NCI-H2107 treated with DMSO at 0.1 percent for 48 hours (cell line): ENCODE measurements around the gene UBB.

Experiments
- DNase-seq: peaks from one replicate; lab custom pipeline; 2025; ENCODE audit not compliant: unreplicated experiment; lab: John Stamatoyannopoulos, UW

Gene UBB

DNA sequence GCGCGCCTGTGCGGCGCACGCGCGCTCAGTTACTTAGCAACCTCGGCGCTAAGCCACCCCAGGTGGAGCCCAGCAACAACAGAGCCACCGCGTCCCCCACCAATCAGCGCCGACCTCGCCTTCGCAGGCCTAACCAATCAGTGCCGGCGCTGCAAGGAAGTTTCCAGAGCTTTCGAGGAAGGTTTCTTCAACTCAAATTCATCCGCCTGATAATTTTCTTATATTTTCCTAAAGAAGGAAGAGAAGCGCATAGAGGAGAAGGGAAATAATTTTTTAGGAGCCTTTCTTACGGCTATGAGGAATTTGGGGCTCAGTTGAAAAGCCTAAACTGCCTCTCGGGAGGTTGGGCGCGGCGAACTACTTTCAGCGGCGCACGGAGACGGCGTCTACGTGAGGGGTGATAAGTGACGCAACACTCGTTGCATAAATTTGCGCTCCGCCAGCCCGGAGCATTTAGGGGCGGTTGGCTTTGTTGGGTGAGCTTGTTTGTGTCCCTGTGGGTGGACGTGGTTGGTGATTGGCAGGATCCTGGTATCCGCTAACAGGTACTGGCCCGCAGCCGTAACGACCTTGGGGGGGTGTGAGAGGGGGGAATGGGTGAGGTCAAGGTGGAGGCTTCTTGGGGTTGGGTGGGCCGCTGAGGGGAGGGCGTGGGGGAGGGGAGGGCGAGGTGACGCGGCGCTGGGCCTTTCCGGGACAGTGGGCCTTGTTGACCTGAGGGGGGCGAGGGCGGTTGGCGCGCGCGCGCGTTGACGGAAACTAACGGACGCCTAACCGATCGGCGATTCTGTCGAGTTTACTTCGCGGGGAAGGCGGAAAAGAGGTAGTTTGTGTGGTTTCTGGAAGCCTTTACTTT lies at the start of gene UBB:
Gene UBB, plus strand, starts transcription at position 452 of the 856 bp plus-strand sequence. CDS start 817 bp downstream, outside the sequence.
- peak; percentile 53 for DNase-seq

DNA sequence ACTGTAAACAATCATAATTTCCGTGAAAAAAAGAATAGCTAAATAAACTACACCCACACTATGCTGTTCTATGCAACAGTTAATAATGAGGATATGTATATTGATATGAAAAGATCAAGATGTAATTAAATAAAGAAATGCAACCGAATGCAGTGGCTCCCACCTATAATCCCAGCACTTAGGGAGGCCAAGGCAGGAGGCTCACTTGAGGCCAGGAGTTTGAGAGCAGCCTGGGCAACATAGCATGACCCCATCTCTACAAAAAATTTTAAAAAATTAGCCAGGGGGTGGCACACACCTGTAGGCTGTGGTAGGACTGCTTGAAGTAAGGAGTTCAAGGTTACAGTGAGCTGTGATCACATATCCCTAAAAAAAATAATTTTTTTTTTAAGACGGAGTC lies 42.5 kb upstream of the UBB start:
- DNase-seq, result no peak

DNA sequence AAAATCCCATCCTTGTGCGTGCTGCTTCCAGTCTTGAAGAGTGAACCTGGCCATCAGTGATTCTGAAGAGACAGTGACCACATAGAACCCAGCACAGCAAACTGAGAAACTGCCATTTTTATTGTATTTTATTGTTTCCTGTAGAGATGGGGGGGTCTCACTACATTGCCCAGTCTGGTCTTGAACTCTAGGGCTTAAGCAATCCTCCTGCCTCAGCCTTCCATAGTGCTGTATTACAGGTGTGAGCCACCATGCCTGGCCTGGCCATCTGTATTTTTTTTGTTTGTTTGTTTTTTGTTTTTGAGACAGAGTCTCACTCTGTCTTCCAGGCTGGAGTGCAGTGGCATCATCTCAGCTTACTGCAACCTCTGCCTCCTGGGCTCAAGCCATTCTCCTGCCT lies 41.5 kb upstream of the UBB start:
- DNase-seq, result no peak

DNA sequence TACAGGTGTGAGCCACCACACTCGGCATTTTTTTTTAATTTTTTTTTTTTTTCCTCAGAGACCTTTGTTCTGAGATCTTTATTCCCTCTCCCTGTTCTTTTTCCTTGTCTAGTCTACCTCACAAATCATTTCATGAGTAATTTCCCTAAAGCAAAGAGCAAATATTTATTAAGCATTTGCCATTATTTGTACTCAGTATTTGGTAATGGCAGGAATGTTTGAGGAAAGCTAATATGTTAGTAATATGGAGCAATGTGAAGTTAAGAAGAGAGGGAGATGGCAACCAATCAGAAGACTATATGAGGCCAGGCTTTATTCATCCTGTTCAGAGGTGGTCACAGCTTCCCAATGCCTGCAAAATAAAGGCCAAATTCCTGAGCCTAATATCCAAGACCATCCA lies 40.9 kb upstream of the UBB start:
- DNase-seq, result no peak

DNA sequence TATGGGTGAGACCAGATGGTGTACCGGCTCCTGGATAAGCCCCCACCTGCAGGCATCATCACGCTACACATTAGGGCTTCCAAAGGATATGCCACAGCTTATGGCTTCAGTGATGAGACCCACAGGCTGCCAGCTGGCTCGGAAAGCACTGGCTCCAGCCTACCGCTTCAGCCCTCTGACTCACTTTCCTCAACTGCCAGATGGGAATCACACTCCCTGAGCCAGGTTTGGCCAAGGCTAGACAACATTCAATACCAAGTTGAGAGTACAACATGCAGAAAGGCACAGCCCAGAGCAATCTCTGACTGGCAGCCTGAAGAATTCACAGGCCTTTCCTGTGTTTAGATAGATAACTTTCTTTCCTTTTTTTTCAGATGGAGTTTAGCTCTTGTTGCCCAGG lies 37.9 kb upstream of the UBB start:
- DNase-seq, result no peak

DNA sequence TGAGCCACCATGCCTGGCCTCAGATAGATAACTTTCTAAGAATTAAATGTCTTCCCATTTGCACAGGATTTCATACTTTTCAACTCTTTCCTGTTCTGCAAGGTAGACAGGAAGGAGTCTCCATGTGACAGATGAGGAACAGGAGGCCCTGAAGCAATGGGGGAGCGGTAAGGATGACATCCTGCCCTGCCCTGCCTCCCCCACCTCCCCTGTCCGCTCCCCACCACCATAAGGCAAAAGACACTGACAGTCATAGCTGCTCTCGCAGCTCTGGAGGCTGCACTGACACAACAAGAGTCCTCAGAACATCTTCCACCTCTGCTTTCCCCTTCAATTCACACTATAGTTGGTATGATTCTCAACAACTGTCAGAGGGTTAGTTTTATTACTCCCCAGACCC lies 37.3 kb upstream of the UBB start:
- no peak for DNase-seq

DNA sequence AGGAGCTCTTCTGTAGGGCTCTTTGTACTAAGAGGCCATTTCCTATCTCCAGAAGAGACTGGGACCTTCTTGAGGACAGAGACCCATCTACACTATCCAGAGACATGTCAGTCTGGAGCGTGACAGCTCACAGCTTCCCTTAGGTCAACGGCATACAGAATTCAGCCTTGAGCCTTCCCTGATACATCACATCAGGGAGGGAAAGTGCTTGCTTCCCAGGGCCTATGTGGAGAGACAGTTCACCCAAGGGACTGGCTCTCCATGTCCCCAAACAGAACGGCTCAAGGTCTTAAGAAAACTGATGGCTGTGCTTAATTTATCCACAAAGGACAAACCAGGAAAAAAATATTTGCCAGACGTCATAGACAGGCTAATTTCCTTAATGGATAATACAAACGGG lies 35.3 kb upstream of the UBB start:
- DNase-seq, result no peak

DNA sequence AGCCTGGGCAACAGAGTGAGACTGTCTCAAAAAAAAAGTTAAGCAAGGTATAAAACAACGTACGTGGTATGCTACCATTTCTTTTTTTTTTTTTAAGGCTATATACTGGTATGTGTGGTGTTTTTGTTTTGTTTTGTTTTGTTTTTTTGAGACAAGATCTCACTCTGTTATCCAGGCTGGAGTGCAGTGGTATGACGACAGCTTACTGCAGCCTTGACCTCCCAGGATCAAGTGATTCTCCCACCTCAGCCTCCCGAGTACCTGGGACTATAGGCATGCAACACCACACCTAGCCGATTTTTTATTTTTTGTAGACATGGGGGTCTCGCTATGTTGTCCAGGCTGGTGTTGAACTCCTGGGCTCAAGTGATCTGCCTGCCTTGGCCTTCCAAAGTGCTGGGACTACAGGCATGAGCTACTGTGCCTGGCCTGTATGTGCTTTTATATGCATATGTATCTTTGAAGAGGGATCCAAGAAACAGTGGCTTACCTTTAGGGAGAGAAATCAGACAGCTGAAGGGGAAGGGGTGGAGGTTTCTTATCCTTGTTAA lies 34.1 kb upstream of the UBB start:
- DNase-seq, result no peak

DNA sequence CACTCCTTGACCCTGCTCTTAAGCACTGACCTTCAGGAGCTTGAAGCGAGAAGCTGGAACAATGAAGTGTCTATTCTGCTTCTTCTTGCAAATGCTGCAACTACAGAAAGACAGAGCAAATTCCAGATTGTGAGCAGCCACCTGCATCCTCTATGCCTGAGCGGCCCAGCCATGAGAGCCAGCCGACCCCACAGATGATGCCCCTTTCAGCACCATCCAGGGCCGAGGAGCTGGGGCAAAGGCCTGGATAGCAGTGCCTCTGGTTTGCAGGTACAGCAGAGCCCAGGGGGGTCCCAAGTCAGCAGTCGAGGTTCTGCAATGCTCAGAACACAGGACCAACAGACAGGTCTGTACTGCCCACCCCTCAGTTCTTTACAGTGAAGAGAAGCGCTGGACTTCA lies 32.3 kb upstream of the UBB start:
- no peak for DNase-seq

DNA sequence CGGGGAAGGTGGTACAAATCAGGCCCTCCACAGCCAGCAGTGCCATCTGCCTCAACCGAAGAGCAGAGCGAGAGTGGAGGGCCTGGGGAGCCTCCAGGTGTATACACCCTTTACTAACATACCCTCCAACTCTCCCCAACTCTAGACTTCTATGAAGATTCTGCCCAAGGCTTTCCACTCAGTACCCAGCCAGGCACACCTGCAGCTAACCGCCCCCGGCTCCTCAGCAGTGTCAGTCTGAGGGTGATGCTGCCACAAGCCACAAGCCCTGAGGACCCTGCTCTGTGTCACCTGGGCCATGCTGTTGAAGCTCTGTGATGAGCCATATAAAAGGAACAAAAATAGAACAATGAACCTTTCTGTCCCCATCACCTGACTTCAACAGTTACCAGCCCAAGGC lies 31.5 kb upstream of the UBB start:
- DNase-seq, result no peak

DNA sequence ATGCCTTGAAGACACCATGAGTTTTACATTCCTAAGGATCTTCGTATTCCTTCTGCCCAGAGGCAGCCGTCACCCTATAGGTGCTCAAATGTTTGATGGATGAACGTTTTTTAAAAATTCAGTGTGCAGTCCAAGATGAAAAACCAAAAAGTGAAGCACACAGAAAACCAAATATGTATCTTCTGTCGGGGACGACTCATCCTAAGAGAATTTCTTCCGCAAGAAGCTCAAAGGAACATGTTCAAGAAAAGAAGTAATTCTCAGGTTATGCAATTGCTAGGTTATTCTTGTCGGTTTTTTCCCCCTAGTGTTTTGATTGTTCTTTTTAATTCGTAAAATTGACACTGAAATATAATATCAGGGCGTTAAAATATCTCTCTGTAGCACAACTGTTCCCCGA lies 29.1 kb upstream of the UBB start:
- DNase-seq, result no peak

DNA sequence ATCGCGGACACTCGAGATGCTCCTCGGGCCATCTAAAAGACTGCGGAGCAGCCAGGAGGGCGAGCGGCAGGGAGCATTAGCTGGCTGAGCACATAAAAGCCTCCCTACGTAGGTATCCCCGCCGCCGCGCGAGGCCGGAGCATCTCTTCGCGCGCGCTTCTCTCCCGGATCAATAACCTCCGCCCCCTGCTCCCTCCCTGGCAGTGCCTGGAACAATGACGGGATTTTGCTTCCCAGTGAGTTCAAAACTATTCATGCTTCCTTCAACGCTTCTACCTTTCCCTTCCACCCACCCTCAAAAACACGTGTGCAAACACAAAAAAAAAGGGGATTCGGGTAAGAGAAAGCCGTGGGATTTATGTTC lies 28.6 kb upstream of the UBB start:
- peak; percentile 51 for DNase-seq

DNA sequence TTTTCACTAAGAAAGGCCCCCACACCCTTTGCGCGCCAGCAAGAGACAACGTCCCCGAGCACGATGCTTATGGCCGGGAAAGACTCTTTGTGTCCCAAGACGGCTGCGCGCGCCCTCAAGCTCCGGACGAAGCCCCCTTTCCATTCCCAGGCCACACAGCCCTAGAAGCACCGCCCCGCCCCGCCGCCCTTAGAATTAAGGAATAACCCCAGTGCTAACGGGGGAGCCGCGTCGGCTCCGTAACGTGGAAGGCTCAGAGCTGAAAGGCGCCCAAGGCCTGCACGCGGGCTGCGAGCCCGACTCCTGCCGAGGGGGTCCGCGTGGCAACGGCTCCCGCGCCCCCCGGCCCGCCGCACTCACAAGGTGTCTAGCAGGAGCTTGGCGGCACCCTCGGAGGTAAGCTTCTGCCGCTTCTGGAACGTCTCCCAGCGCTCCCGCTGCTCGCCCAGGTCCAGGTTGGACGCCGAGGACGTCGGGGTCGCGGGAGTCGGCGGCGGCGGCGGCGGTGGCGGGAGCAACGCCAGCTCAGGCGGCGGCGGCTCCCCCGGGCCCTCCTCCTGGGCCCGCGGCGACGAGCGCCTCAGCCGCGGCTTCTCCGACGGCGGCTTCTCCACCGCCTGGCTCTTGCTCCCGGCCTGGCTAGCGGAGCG lies 28.1 kb upstream of the UBB start:
- peak; percentile 35 for DNase-seq

DNA sequence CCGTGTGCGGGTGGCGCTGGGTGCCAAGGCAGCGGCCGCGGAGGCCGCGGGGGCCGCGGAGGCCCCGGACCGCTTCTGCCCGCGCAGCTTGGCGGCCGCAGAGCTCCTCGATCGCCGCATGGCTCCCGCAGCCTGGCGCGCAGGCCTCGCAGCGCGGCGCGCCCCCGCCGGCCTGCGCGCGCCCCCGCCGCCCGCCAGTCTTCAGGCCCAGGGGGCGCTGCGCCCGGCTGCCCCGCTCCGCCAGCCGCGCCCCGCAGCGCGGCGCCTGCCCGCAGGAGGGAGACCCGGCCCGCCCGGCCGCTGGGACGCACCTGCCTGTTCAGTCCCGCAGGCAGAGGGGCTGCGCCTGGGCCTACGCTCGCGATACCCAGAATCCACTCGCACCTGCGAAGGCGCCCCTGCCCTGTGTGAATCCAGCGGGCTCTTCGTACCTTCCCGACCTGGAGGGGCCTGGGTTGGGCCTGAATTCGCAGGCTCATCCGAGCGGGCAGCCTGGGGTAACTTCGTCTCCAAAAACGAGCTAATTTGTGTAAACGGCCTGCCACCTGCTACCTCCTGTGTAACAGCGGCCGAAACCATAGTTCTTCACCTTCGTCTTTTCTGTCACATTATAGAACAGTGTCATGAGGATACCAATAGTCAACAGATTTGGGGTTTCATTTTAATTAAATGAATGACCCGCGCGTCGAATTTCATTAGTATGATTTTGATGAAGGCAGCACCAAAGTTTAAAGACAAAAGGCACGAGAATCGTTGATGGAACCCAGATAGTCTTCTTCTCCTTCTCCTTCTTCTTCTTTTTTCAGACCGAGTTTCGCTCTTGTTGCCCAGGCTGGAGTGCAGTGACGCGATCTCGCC lies 27.3 kb upstream of the UBB start, which contains the start of gene CENPV:
Gene CENPV, minus strand, starts transcription at position 153 of the 858 bp plus-strand sequence. Its CDS starts 33 bp downstream, at position 120.
- DNase-seq, result no peak

DNA sequence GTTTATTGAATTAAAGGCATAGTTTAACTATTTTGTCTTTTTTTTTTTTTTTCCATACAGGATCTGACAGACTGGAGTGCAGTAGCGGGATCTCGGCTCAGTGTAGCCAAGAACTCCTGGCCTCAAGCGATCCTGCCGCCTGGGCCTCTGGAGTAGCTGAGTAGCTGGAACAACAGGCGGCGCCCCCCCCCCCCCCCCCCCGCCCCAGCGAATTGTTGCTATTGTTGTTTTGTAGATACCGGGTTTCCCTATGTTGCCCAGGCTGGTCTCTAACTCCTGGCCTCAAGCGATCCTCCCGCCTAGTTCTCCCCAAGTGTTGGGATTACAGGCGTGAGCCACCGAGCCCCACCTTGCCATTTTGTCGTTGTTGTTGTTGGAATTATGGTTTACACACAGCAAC lies 26.3 kb upstream of the UBB start:
- DNase-seq, result no peak

DNA sequence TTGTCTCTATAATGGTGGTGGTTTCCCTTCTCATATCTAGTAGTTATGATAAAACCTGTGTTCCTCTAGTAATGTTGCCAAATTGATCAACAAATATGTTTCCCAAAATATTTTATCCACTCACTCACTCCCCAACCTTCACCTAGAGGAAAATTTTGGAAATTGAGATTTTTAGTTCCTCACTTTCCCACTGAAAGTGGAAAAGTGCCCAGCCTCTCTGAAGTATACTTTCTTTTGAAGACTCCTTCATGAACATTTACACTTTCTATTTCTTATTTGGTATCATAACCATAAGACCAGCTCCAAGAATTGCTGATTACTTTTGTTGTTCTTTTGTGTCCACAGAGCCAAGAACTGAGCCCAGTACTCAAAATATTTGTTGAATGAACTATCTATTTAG lies 22.5 kb upstream of the UBB start:
- no peak for DNase-seq

DNA sequence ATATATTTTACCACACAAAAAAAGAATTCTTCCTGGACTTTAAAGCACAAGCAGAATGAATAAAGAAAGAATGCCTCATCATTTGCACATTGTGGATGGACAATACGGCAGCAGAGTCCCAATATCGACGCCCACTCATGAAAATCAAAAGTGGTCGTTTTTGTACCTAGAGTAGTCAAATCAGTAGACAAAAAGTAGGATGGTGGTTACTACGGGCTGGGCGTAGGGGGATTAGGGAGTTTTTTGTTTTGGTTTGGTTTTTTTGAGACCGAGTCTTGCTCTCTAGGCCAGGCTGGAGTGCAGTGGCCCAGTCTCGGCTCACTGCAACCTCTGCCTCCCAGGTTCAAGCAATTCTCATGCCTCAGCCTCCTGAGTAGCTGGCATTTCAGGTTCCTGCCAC lies 19.0 kb upstream of the UBB start:
- DNase-seq, result no peak

DNA sequence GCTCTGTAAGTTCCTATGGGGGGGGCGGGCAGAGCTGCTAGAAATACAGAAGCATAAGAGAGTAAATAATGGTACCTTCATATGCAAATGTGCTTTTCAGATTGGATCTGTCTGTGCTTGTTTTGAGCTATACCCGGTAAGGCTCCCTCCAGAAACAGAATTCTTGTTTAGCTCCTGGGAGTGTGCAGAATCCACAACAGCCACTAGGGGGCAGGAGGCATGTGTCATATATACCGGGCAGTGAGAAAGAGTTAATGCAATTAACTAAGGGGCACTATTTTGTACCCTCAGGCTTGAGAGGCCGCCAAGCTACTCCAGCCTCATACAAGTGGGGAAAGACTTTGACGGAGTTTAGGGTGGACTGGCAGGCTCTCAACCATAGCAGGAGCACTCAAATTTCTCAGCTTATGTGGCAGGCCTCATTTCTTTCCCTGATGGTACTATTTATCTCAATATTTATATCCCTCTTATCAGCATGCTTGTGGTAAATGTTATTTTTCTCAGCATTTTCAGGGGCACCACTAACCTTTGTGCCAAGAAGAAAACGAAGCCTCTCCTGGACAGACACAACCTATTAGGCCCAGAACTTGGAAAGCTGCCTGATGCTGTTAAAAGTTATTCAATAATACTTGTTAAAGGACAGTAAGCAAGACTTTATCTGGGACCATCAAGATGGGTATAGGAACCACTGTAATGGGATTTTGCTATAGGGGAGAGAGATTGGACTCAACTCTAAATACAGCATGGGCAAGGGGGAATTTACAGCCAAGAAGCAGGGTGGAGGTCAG lies 16.9 kb upstream of the UBB start:
- DNase-seq, result peak; percentile 23

DNA sequence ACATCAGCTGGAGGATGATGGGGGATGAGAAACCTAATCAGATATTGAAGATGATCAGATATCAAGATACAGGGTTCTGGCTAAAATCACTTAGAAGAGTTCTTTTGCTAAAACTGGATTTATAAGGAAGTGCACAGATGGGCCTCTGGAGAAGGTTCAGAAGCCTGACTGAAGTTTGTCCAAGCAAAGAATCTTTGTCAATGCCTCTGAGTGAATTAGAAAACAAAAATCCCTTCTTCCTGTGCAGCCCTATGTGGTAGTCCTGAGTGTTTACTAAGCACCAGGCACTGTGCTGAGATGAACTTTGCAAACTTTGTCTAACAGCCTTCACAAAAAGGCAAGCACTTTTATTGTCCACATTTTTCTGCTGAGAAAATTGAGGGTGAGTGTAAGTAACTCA lies 16.3 kb upstream of the UBB start:
- no peak for DNase-seq

DNA sequence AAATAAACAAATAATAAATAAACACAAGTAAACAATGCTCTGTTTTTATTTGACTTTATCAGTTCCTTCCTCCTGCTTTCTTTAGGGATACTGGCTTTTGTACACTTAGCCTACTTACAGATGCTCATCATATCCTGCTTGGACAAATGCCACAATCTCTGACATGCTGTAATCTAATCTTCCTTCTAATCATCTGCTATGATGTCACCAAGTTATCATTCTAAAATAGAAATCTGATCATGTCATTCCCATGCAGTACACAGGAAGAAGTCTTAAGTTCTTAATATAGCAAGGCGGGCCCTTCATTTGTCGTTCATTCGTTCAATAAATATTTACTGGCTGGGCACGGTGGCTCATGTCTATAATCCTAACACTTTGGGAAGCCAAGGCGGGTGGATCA lies 9.1 kb upstream of the UBB start:
- no peak for DNase-seq
